Liver (tissue), 9 donors: Measurements from ENCODE around the gene SLC39A6. TPM values are rescaled to one million over a fixed set of nuclear protein-coding genes. Genes with fewer than 3 reads are reported as not detected.

Experiments used
- DNase-seq: peaks from one replicate; pipeline ENCODE4 v3.0.0-alpha.2; 2017; ENCODE audit warnings: low spot score
- H3K27ac ChIP-seq, 2 donors: one replicate each; pipeline ENCODE4 v1.7.0; 2013; ENCODE audit warnings: inconsistent platforms in 2 of 2, low read length in 2 of 2, control low read depth in 1 of 2, low read depth in 1 of 2, mild to moderate bottlenecking in 1 of 2
- H3K27me3 ChIP-seq, 4 donors: one replicate each; pipeline versions ENCODE4 v1.6.1 to v1.7.0; 2013; ENCODE audit warnings: low read length in 3 of 4, inconsistent platforms in 1 of 4, mild to moderate bottlenecking in 1 of 4, moderate library complexity in 1 of 4; ENCODE audit not compliant: control insufficient read depth in 4 of 4, insufficient read depth in 4 of 4
- H3K36me3 ChIP-seq, 4 donors: one replicate each; pipeline versions ENCODE4 v1.6.1 to v1.7.0; 2013; ENCODE audit warnings: low read length in 3 of 4, mild to moderate bottlenecking in 3 of 4, low read depth in 1 of 4, moderate library complexity in 1 of 4; ENCODE audit not compliant: control insufficient read depth in 4 of 4, insufficient read depth in 3 of 4
- H3K4me1 ChIP-seq, 4 donors: one replicate each; pipeline versions ENCODE4 v1.6.1 to v1.7.0; 2013; ENCODE audit warnings: low read length in 3 of 4, mild to moderate bottlenecking in 3 of 4, moderate library complexity in 1 of 4; ENCODE audit not compliant: control insufficient read depth in 4 of 4, insufficient read depth in 4 of 4
- H3K4me3 ChIP-seq, 3 donors: one replicate each; pipeline versions ENCODE4 v1.6.1 to v1.7.0; 2013; ENCODE audit warnings: low read length in 3 of 3, control low read depth in 1 of 3, low read depth in 1 of 3, mild to moderate bottlenecking in 1 of 3
- H3K9ac ChIP-seq, 2 donors: one replicate each; pipeline ENCODE4 v1.7.0; 2013; ENCODE audit warnings: low read length in 2 of 2, mild to moderate bottlenecking in 2 of 2, moderate library complexity in 2 of 2, control low read depth in 1 of 2, low read depth in 1 of 2
- H3K9me3 ChIP-seq, 4 donors: one replicate each; pipeline versions ENCODE4 v1.6.1 to v1.7.0; 2013; ENCODE audit warnings: low read length in 3 of 4; ENCODE audit not compliant: control insufficient read depth in 4 of 4
- ATF3 ChIP-seq: IDR thresholded peaks from 2 replicates; pipeline ENCODE4 v1.6.1; 2016; ENCODE audit warnings: antibody characterized with exemption
- CTCF ChIP-seq: fragments of 150-350 bp; IDR thresholded peaks from 2 replicates; pipeline ENCODE4 v1.5.1; 2017; ENCODE audit warnings: improper control_type of control experiment, low read depth, low read length; ENCODE audit not compliant: missing input control
- EGR1 ChIP-seq, 2 donors: IDR thresholded peaks; 2 replicates each; pipeline ENCODE4 v1.6.1; 2016 to 2018; ENCODE audit warnings: antibody characterized with exemption in 2 of 2, low read depth in 2 of 2
- FOXA1 ChIP-seq: IDR thresholded peaks from 2 replicates; pipeline ENCODE4 v1.6.1; 2016; ENCODE audit warnings: antibody characterized with exemption
- GABPA ChIP-seq, 2 donors: IDR thresholded peaks in 1 of 2; conservative IDR thresholded peaks in 1 of 2; 2 replicates each; pipeline ENCODE4 v1.6.1; 2016; ENCODE audit warnings: antibody characterized with exemption in 2 of 2, mild to moderate bottlenecking in 1 of 2, moderate library complexity in 1 of 2
- HNF4A ChIP-seq, 2 donors: conservative IDR thresholded peaks; 2 replicates each; pipeline ENCODE4 v1.6.1; 2016; ENCODE audit warnings: antibody characterized with exemption in 2 of 2, mild to moderate bottlenecking in 2 of 2
- HNF4G ChIP-seq: IDR thresholded peaks from 2 replicates; pipeline ENCODE4 v1.6.1; 2016; ENCODE audit warnings: antibody characterized with exemption
- JUND ChIP-seq, 2 donors: IDR thresholded peaks; 2 replicates each; pipeline ENCODE4 v1.6.1; 2016; ENCODE audit warnings: antibody characterized with exemption in 2 of 2
- NR2F2 ChIP-seq: IDR thresholded peaks from 2 replicates; pipeline ENCODE4 v1.6.1; 2016; ENCODE audit warnings: antibody characterized with exemption
- RAD21 ChIP-seq, 2 donors: IDR thresholded peaks; 2 replicates each; pipeline ENCODE4 v1.6.1; 2016; ENCODE audit warnings: antibody characterized with exemption in 2 of 2, mild to moderate bottlenecking in 2 of 2
- RXRA ChIP-seq, 2 donors: IDR thresholded peaks; 2 replicates each; pipeline ENCODE4 v1.6.1; 2017 to 2018; ENCODE audit warnings: antibody characterized with exemption in 2 of 2, mild to moderate bottlenecking in 1 of 2
- SP1 ChIP-seq: IDR thresholded peaks from 2 replicates; pipeline ENCODE4 v1.6.1; 2018; ENCODE audit warnings: antibody characterized with exemption, mild to moderate bottlenecking
- YY1 ChIP-seq: IDR thresholded peaks from 2 replicates; pipeline ENCODE4 v1.6.1; 2016; ENCODE audit warnings: antibody characterized with exemption, mild to moderate bottlenecking
- WGBS: extraction: QIAGEN DNeasy Blood & Tissue Kit; methylation state at CpG from one replicate; pipeline ENCODE4 v1.1.7; 2013; 5-methylcytosine and 5-hydroxymethylcytosine counted together
- polyA plus RNA-seq, 2 donors: library from polyadenylated mRNA; stranded (reverse) in 1 of 2; unstranded in 1 of 2; fragments of 200-250 nt in 1 of 2; fragments of >200 nt in 1 of 2; fragmentation: Nextera tagmentation in 1 of 2; extraction: Ambion mirVana in 1 of 2; gene quantifications; one replicate each; pipeline versions ENCODE4 v1.2.1 to v1.2.3, GENCODE V29; 2013 to 2015
- total RNA-seq, 2 donors: library from RNA; depleted of rRNA; stranded (reverse); fragments of >200 nt; gene quantifications; one replicate each; pipeline ENCODE4 v1.2.3, GENCODE V29; 2014
- TF ChIP-seq, protein P1 (sequence below): IDR thresholded peaks from 2 replicates; pipeline ENCODE4 v1.6.1; 2016; ENCODE audit warnings: antibody characterized with exemption
- TF ChIP-seq, protein P2 (sequence below): IDR thresholded peaks from 2 replicates; pipeline ENCODE4 v1.6.1; 2016; ENCODE audit warnings: antibody characterized with exemption, mild to moderate bottlenecking
- TF ChIP-seq, protein P3 (sequence below): IDR thresholded peaks from 2 replicates; pipeline ENCODE4 v1.6.1; 2016; ENCODE audit warnings: antibody characterized with exemption
- donor health status: healthy.
- donor health status: healthy.
- donor health status: healthy.
- donor health status: healthy.
- donor health status: healthy.

SLC39A6 gene
- total and polyA plus RNA-seq, 4 donors, result 4.6 to 16.6 (median 8.3) TPM

- Histone ChIP-seq H3K36me3 (no peaks in the 10 kb centered on the region), H3K27me3 (no peaks in the 10 kb centered on the region), H3K27ac (no peak overlapping the region), H3K4me3 (no peak overlapping the region), H3K4me1 (no peaks in the 10 kb centered on the region), H3K9ac (no peak overlapping the region), H3K9me3 (no peaks in the 10 kb centered on the region)
- WGBS, result 88% methylated on average over 4 of the region's 4 CpGs
- no peak for DNase-seq
- TF ChIP-seq NR2F2 (no peak), HNF4A (conservative IDR thresholded peaks at IDR 0.05) (no peak), JUND (IDR thresholded peaks at IDR 0.05) (no peak), SP1 (no peak), ATF3 (no peak), FOXA1 (no peak), CTCF (no peak), YY1 (no peak), EGR1 (IDR thresholded peaks at IDR 0.05; ENCODE audit: low read depth in 2 of 2) (no peak), RAD21 (IDR thresholded peaks at IDR 0.05) (no peak)
- TF ChIP-seq, protein P1, sequence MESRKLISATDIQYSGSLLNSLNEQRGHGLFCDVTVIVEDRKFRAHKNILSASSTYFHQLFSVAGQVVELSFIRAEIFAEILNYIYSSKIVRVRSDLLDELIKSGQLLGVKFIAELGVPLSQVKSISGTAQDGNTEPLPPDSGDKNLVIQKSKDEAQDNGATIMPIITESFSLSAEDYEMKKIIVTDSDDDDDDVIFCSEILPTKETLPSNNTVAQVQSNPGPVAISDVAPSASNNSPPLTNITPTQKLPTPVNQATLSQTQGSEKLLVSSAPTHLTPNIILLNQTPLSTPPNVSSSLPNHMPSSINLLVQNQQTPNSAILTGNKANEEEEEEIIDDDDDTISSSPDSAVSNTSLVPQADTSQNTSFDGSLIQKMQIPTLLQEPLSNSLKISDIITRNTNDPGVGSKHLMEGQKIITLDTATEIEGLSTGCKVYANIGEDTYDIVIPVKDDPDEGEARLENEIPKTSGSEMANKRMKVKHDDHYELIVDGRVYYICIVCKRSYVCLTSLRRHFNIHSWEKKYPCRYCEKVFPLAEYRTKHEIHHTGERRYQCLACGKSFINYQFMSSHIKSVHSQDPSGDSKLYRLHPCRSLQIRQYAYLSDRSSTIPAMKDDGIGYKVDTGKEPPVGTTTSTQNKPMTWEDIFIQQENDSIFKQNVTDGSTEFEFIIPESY, result no peak
- TF ChIP-seq, protein P2, sequence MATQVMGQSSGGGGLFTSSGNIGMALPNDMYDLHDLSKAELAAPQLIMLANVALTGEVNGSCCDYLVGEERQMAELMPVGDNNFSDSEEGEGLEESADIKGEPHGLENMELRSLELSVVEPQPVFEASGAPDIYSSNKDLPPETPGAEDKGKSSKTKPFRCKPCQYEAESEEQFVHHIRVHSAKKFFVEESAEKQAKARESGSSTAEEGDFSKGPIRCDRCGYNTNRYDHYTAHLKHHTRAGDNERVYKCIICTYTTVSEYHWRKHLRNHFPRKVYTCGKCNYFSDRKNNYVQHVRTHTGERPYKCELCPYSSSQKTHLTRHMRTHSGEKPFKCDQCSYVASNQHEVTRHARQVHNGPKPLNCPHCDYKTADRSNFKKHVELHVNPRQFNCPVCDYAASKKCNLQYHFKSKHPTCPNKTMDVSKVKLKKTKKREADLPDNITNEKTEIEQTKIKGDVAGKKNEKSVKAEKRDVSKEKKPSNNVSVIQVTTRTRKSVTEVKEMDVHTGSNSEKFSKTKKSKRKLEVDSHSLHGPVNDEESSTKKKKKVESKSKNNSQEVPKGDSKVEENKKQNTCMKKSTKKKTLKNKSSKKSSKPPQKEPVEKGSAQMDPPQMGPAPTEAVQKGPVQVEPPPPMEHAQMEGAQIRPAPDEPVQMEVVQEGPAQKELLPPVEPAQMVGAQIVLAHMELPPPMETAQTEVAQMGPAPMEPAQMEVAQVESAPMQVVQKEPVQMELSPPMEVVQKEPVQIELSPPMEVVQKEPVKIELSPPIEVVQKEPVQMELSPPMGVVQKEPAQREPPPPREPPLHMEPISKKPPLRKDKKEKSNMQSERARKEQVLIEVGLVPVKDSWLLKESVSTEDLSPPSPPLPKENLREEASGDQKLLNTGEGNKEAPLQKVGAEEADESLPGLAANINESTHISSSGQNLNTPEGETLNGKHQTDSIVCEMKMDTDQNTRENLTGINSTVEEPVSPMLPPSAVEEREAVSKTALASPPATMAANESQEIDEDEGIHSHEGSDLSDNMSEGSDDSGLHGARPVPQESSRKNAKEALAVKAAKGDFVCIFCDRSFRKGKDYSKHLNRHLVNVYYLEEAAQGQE, result no peak
- TF ChIP-seq, protein P3, sequence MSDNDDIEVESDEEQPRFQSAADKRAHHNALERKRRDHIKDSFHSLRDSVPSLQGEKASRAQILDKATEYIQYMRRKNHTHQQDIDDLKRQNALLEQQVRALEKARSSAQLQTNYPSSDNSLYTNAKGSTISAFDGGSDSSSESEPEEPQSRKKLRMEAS, result no peak
These were observed 54.7 kb downstream of the SLC39A6 start for GRCh38 chr18:36074435-36074834.

GRCh38 chr18:36073676-36074075, 55.5 kb downstream of the SLC39A6 start:
- Histone ChIP-seq H3K36me3 (no peaks in the 10 kb centered on the region), H3K27me3 (no peaks in the 10 kb centered on the region), H3K27ac (no peak overlapping the region), H3K9me3 (no peaks in the 10 kb centered on the region), H3K4me3 (no peak overlapping the region), H3K9ac (no peak overlapping the region), H3K4me1 (no peaks in the 10 kb centered on the region)
- DNase-seq, result no peak
- WGBS, result 79% methylated on average over 1 of the region's 1 CpG
- TF ChIP-seq SP1 (no peak), RAD21 (IDR thresholded peaks at IDR 0.05) (no peak), HNF4A (conservative IDR thresholded peaks at IDR 0.05) (no peak), GABPA (IDR thresholded peaks at IDR 0.05 in 1 of 2, conservative IDR thresholded peaks at IDR 0.05 in 1 of 2) (no peak), RXRA (IDR thresholded peaks at IDR 0.05) (no peak), NR2F2 (no peak), JUND (IDR thresholded peaks at IDR 0.05) (no peak), YY1 (no peak), FOXA1 (no peak), HNF4G (no peak), CTCF (no peak)
- TF ChIP-seq, protein P3, result no peak
- TF ChIP-seq, protein P2, result no peak
